GM12878 (cell line): ENCODE results near the gene LIX1. TPM values are rescaled to one million over a fixed set of nuclear protein-coding genes. Genes with fewer than 3 reads are reported as not detected.

Source experiments
- ATAC-seq: fragments of 200-7000 bp; cut with Tn5 transposase; 3 replicates; pipeline ENCODE4 v1.9.1; 2020; ENCODE audit warnings: mild to moderate bottlenecking, moderate library complexity
- BruUV-seq: library from RNA; stranded (reverse); fragments of 400-500 nt; replicated peaks from 2 replicates; lab custom pipeline; 2021; lab: Mats Ljungman, UMichigan
- CTCF ChIA-PET: fragments of 300-600 bp; sonication (Branson Sonifier 250); formaldehyde crosslinking; extraction: SDS; loops from one replicate; lab custom pipeline; 2021; ENCODE audit warnings: inconsistent platforms; lab: Yijun Ruan, JAX
- POLR2A ChIA-PET: fragments of 350-600 bp; formaldehyde crosslinking; extraction: SDS; loops from one replicate; lab custom pipeline; 2021; ENCODE audit warnings: inconsistent platforms; lab: Charles Lee
- RAD21 ChIA-PET: fragments of 300-600 bp; sonication (Branson Sonifier 250); formaldehyde crosslinking; loops from one replicate; lab custom pipeline; 2023; ENCODE audit warnings: antibody characterized with exemption; ENCODE audit not compliant: unreplicated experiment; lab: Charles Lee
- SMC1A ChIA-PET: fragments of 300-600 bp; sonication (Branson Sonifier 250); formaldehyde crosslinking; loops from one replicate; lab custom pipeline; 2023; ENCODE audit not compliant: unreplicated experiment, uncharacterized antibody; lab: Charles Lee
- DNase-seq: peaks from one replicate; pipeline ENCODE4 v3.0.0-alpha.2; 2011; ENCODE audit warnings: low read depth, low spot score
- FAIRE-seq: peaks from 3 replicates; lab custom pipeline; 2011; peaks lifted over from hg19 to GRCh38; lab: Jason Lieb, UNC
- H2AFZ ChIP-seq: 2 replicates; pipeline ENCODE4 v1.6.0; 2011; ENCODE audit warnings: low read depth, low read length, control low read depth; ENCODE audit not compliant: control insufficient read depth
- H3K27ac ChIP-seq: 2 replicates; pipeline ENCODE4 v1.5.1; 2011; ENCODE audit warnings: control low read depth; ENCODE audit not compliant: control insufficient read depth, insufficient read depth
- H3K27me3 ChIP-seq, 2 experiments: replicated peaks in 1 of 2; 2 replicates each; pipeline versions ENCODE4 v1.6.0 to v1.6.1; 2011; ENCODE audit warnings: low read length in 1 of 2; ENCODE audit not compliant: control insufficient read depth in 2 of 2, insufficient read depth in 2 of 2
- H3K36me3 ChIP-seq, 2 experiments: 2 replicates each; pipeline ENCODE4 v1.5.1; 2011; ENCODE audit warnings: low read length in 1 of 2; ENCODE audit not compliant: control insufficient read depth in 2 of 2, insufficient read depth in 2 of 2
- H3K4me1 ChIP-seq: 2 replicates; pipeline ENCODE4 v1.6.1; 2011; ENCODE audit warnings: mild to moderate bottlenecking, low read length, moderate library complexity, mixed read lengths; ENCODE audit not compliant: control insufficient read depth, insufficient read depth
- H3K4me2 ChIP-seq: 2 replicates; pipeline ENCODE4 v1.6.0; 2011; ENCODE audit warnings: control low read depth; ENCODE audit not compliant: control insufficient read depth, insufficient read depth
- H3K4me3 ChIP-seq: fragments of 200-600 bp; sonication (generic); 2 replicates; pipeline ENCODE4 v1.5.1; 2016
- H3K79me2 ChIP-seq: 2 replicates; pipeline ENCODE4 v1.6.0; 2011; ENCODE audit warnings: low read length; ENCODE audit not compliant: control insufficient read depth, insufficient read depth
- H3K9ac ChIP-seq: 2 replicates; pipeline ENCODE4 v1.8.0; 2011; ENCODE audit warnings: low read length, control low read depth, mixed read lengths; ENCODE audit not compliant: control insufficient read depth, insufficient read depth
- H3K9me3 ChIP-seq: replicated peaks from 3 replicates; pipeline ENCODE4 v1.5.1; 2011; ENCODE audit warnings: mild to moderate bottlenecking, low read length; ENCODE audit not compliant: control insufficient read depth, insufficient read depth
- H4K20me1 ChIP-seq: 2 replicates; pipeline ENCODE4 v1.6.0; 2011; ENCODE audit not compliant: control insufficient read depth, insufficient read depth
- IRF4 ChIP-seq: IDR thresholded peaks from 2 replicates; pipeline ENCODE4 v1.6.1; 2011; ENCODE audit warnings: low read depth, low read length
- MAX ChIP-seq: IDR thresholded peaks from 2 replicates; pipeline ENCODE4 v1.6.1; 2012; ENCODE audit warnings: low read depth, low read length, improper control_type of control experiment
- NBN ChIP-seq: fragments of 450-650 bp; IDR thresholded peaks from 2 replicates; pipeline ENCODE4 v1.6.1; 2016
- PRDM15 ChIP-seq: fragments of 450-650 bp; formaldehyde crosslinking; IDR thresholded peaks from 2 replicates; pipeline ENCODE4 v1.4.0; 2020; ENCODE audit warnings: mild to moderate bottlenecking, moderate library complexity
- in situ Hi-C: fragments of 300-500 bp; cut with MboI; formaldehyde crosslinking; loops from 9 replicates; pipeline ENCODE4 v1.14.3; 2018; ENCODE audit warnings: mixed read lengths
- intact Hi-C: fragments of 100-400 bp; cut with micrococcal nuclease; formaldehyde crosslinking; loops from one replicate; pipeline ENCODE4 v1.14.2; 2022; ENCODE audit not compliant: unreplicated experiment
- polyA plus RNA-seq, 11 experiments: library from polyadenylated mRNA; depleted of rRNA in 4 of 11; unstranded in 6 of 11; stranded (reverse) in 5 of 11; fragments of >200 nt; fragmentation: Nextera tagmentation in 4 of 11; fragmentation: Illumina TruSeq in 1 of 11; extraction: Ambion mirVana in 4 of 11; extraction: Trizol in 1 of 11; gene quantifications; 1 replicate in 1 of 11; 2 replicates in 10 of 11; pipeline versions ENCODE4 v1.2.1 to v1.2.3, GENCODE V29; 2011 to 2016; ENCODE audit warnings: inconsistent platforms in 2 of 11, missing spikeins in 2 of 11, low read depth in 1 of 11
- total RNA-seq, 4 experiments: library from RNA; depleted of rRNA in 3 of 4; stranded (reverse); fragments of >200 nt in 3 of 4; fragmentation: Illumina TruSeq in 1 of 4; extraction: Trizol in 1 of 4; gene quantifications; 2 replicates each; pipeline versions ENCODE4 v1.2.1 to v1.2.3, GENCODE V29; 2013 to 2021
- TF ChIP-seq, protein P1 (sequence below): fragments of 450-650 bp; IDR thresholded peaks from 2 replicates; pipeline ENCODE4 v1.6.1; 2018; ENCODE audit warnings: borderline replicate concordance, mild to moderate bottlenecking; ENCODE audit not compliant: partially characterized antibody
- TF ChIP-seq, protein P2 (sequence below): fragments of 450-650 bp; IDR thresholded peaks from 2 replicates; pipeline ENCODE4 v1.6.1; 2016; ENCODE audit warnings: mild to moderate bottlenecking

LIX1 gene
- total and polyA plus RNA-seq, 10 of the 15 experiments (the other 5 are each of a cell fraction or from before 2014, with no cell fraction given), result 0.02 to 0.07 (median 0.04) TPM; not detected in 5

DNA sequence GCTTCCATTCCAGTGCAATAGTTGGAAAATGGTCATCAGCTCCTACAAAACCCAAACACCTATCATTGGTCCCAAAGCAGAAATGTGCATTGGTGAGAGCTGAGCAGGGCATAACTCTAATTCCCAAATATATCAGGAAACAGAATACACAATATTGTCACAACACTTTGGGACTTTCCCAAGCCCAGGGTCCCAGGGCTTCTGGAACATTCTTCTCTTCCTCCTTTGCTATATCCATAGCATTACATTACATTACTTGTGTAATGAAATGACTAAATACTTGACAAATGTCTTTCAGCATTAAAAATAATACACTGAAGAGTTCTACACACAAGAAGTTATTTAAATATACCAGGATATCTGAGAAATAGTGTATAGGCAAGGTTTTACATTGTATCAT, 45.6 kb downstream of the LIX1 start:
- Histone ChIP-seq H3K27me3 (no peaks in the 10 kb centered on the region), H3K4me2 (no peak overlapping the region), H2AFZ (no peak overlapping the region), H4K20me1 (no peaks in the 10 kb centered on the region), H3K79me2 (no peaks in the 10 kb centered on the region), H3K36me3 (no peaks in the 10 kb centered on the region), H3K9ac (no peak overlapping the region), H3K4me3 (no peak overlapping the region), H3K4me1 (peaks cover 26% of the 10 kb centered on the region), H3K27ac (no peak overlapping the region), H3K9me3 (no peaks in the 10 kb centered on the region; the same call in 2 of the 3 replicates)
- no TSS peak for BruUV-seq
- ChIA-PET SMC1A (interaction anchor here (1.3 kb wide), 1 partner anchor 394 kb away, joined by 3 read pairs; no protein-coding TSS in a partner anchor), CTCF (interaction anchor here (1.2 to 2.3 kb wide), 2 partner anchors 45 to 228 kb away, joined by 4 to 6 read pairs; no protein-coding TSS in a partner anchor), POLR2A (no interaction called here), RAD21 (interaction anchor here (1.5 kb wide), 1 partner anchor 44 kb away, joined by 3 read pairs; no protein-coding TSS in a partner anchor)
- no peak for DNase-seq
- intact Hi-C loops (no loop called here), in situ Hi-C loops (no loop called here)
- TF ChIP-seq, protein P1, sequence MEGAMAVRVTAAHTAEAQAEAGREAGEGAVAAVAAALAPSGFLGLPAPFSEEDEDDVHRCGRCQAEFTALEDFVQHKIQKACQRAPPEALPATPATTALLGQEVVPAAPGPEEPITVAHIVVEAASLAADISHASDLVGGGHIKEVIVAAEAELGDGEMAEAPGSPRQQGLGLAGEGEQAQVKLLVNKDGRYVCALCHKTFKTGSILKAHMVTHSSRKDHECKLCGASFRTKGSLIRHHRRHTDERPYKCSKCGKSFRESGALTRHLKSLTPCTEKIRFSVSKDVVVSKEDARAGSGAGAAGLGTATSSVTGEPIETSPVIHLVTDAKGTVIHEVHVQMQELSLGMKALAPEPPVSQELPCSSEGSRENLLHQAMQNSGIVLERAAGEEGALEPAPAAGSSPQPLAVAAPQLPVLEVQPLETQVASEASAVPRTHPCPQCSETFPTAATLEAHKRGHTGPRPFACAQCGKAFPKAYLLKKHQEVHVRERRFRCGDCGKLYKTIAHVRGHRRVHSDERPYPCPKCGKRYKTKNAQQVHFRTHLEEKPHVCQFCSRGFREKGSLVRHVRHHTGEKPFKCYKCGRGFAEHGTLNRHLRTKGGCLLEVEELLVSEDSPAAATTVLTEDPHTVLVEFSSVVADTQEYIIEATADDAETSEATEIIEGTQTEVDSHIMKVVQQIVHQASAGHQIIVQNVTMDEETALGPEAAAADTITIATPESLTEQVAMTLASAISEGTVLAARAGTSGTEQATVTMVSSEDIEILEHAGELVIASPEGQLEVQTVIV, result no peak
- TF ChIP-seq PRDM15 (CRISPR knock-in tag) (no peak), MAX (no peak), NBN (no peak), IRF4 (no peak)
- TF ChIP-seq, protein P2, sequence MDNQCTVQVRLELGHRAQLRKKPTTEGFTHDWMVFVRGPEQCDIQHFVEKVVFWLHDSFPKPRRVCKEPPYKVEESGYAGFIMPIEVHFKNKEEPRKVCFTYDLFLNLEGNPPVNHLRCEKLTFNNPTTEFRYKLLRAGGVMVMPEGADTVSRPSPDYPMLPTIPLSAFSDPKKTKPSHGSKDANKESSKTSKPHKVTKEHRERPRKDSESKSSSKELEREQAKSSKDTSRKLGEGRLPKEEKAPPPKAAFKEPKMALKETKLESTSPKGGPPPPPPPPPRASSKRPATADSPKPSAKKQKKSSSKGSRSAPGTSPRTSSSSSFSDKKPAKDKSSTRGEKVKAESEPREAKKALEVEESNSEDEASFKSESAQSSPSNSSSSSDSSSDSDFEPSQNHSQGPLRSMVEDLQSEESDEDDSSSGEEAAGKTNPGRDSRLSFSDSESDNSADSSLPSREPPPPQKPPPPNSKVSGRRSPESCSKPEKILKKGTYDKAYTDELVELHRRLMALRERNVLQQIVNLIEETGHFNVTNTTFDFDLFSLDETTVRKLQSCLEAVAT, result no peak
- no peak for FAIRE-seq
- ATAC-seq, result no peak
